T-helper 2 cell treated with Interferon-gamma antibody and Interleukin-4, amounts not matched to agents 5 μg/mL and 100 μg/mL, for 36 hours (primary cell): ENCODE data around the gene CNKSR3.
"Not testable (repeated sequence)": the region's sequence is repeated elsewhere in the genome, so short reads cannot be mapped to it uniquely, and the experiment has no call there.

Experiments
- DNase-seq: peaks from one replicate; pipeline ENCODE4 v3.0.0; 2021; ENCODE audit warnings: low spot score
- H3K27ac Mint-ChIP-seq: one replicate; pipeline ENCODE4 v1.8.0; 2021; ENCODE audit warnings: mild to moderate bottlenecking, mixed read lengths
- H3K27me3 Mint-ChIP-seq: one replicate; pipeline ENCODE4 v1.8.0; 2021; ENCODE audit warnings: low read depth, mixed read lengths
- H3K36me3 Mint-ChIP-seq: one replicate; pipeline ENCODE4 v1.8.0; 2021; ENCODE audit warnings: low read depth, mixed read lengths
- H3K4me1 Mint-ChIP-seq: one replicate; pipeline ENCODE4 v1.8.0; 2021; ENCODE audit warnings: low read depth, mixed read lengths
- H3K4me3 Mint-ChIP-seq: one replicate; pipeline ENCODE4 v1.8.0; 2022; ENCODE audit warnings: mild to moderate bottlenecking, moderate library complexity, mixed read lengths
- H3K9me3 Mint-ChIP-seq: one replicate; pipeline ENCODE4 v1.8.0; 2021; ENCODE audit warnings: mixed read lengths

CNKSR3 gene

DNA sequence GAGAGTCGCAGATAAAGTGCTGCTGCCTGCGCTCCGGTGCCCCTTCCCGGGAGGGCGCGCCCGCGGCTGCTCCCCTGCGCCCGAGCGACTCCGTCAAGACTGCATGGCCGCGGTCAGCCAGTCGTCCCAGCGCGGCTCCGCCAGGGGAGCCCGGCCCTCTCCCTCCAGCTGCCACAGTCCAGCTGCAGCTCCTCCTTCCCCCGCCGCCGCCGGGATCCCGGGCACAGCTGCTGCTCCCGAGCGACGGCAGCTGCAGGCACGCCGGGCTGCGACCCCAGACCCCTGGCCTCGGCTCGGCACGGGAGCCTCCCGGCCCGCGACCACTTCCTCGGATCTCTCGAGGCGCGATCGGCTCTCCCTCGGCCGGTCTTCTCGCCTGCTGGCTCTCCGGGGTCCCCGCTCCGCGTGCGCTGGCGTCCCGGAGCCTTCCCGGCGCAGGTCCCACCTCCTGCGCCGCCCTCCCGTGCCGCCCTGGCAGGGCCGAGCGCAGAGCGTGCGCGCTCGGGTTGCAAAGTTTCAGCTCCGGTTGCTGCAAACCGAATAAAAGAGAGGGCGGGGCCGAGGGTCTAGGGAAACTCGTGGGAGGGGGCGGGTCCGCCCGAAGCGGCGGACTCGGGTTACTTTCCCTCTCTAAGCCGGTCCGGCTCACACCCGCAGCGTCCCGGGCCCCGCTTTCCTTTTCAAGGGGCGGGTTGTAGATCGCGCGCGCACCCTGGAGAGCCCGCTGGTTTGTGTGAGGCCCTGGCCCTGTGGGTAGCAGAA, at the start of gene CNKSR3:
Gene CNKSR3 (minus strand): TSS at position 542 of the 762 bp plus-strand sequence. CDS start 571 bp downstream, outside the sequence.
- DNase-seq = no peak
- Mint-ChIP-seq H3K9me3 (no peaks in the 10 kb centered on the region), H3K4me3 (peak within 1 kb of the TSS; percentile 61), H3K4me1 (peaks cover 3% of the 10 kb centered on the region), H3K36me3 (no peaks in the 10 kb centered on the region), H3K27ac (no peak within 1 kb of the TSS), H3K27me3 (peaks cover 60% of the 10 kb centered on the region)

DNA sequence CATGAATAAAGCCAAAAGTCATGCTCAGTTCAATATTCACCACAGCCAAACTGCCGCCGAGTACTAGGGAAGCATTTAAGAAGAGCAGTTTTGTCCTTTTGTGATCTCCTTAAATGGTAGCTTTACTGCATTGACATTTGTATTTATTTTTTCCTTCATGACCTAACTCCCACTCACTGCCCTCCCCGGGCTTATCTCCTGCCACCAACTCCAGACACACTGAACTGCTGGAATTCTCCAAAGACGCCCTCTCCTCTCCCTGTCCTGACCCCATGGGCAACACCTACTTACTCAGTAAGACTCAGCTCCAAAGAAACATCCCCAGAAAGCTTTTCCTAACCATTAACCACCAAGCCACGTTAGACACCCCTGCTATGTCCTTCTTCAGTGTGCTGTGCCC, 48.5 kb upstream of the CNKSR3 start:
- Mint-ChIP-seq H3K27me3 (no peaks in the 10 kb centered on the region), H3K4me3 (no peak overlapping the region), H3K36me3 (no peaks in the 10 kb centered on the region), H3K27ac (no peak overlapping the region), H3K4me1 (no peaks in the 10 kb centered on the region), H3K9me3 (no peaks in the 10 kb centered on the region)
- no peak for DNase-seq

DNA sequence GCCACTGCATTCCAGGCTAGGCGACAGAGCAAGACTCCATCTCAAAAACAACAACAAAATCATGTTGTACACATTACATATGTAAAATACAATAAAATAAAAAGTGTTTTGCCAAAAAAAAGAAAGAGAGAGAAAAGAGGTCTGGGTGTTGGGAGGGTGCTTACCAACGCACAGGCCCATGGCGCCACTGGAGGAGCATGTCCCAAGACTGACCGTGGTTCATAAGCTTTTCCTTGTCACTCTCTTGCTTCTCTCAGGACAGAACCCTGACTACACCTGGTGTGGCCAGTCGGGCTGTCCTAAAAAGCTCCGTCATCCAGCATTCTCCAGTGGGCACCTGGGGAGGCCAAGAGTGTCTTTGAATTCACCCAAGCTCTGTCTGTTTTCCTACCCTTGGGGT, 48.0 kb upstream of the CNKSR3 start:
- Mint-ChIP-seq H3K27me3 (no peaks in the 10 kb centered on the region), H3K9me3 (no peaks in the 10 kb centered on the region), H3K27ac (no peak overlapping the region), H3K4me1 (no peaks in the 10 kb centered on the region), H3K4me3 (no peak overlapping the region), H3K36me3 (no peaks in the 10 kb centered on the region)
- DNase-seq = no peak

DNA sequence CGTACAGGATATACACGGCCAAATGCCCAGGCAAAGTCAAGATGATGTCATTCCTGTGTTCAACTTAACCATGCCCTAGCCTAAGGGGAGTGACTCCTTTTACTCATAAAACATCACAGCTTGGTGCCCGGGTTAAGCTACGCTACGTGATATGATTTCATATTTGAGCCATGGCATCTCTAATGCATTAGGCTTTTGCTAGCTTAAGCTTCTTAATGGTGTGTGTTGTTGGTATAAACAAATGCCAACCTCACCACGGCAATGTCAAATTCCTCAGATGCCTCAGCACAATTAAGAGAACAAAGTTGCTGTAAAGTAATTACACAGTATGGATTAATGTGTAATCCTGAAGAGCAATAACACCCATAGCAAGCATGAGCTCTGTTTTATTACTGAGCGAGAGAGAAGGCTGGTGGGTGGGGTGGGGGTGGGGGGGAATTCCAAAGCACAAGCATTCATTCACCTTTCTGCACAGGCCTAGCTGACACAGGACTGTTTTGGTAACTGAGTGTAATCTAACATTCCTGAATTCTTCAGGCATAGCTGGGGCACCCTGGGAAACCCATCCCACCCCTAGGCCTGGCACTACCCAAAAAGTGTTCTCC, 44.7 kb upstream of the CNKSR3 start:
- no peaks in the 10 kb centered on the region for H3K36me3 Mint-ChIP-seq
- H3K27me3 Mint-ChIP-seq = no peaks in the 10 kb centered on the region
- H3K4me3 Mint-ChIP-seq = no peak overlapping the region
- no peak for DNase-seq
- H3K4me1 Mint-ChIP-seq = no peaks in the 10 kb centered on the region
- no peaks in the 10 kb centered on the region for H3K9me3 Mint-ChIP-seq
- H3K27ac Mint-ChIP-seq = no peak overlapping the region

DNA sequence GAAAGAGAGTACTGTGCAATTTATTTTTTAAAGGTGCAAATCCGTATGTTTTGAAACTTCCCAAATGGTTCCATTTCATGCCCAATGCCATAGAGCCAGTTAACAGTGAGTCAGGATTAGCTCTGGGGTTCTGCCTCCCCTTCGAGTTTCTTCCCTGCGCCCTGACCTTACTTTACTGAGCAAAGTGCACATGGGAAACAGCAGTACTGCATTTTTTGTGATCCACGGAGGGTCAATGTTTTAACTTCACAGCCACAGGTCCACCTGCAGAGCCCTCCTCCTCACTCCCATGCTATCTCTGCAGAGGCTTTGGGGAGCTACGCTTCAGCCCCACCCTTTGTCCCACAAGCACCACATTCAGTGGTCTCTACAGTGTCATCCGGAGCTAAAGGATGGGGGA, 44.0 kb upstream of the CNKSR3 start:
- Mint-ChIP-seq H3K27ac (no peak overlapping the region), H3K4me3 (no peak overlapping the region), H3K4me1 (no peaks in the 10 kb centered on the region), H3K36me3 (no peaks in the 10 kb centered on the region), H3K27me3 (no peaks in the 10 kb centered on the region), H3K9me3 (no peaks in the 10 kb centered on the region)
- DNase-seq = no peak

DNA sequence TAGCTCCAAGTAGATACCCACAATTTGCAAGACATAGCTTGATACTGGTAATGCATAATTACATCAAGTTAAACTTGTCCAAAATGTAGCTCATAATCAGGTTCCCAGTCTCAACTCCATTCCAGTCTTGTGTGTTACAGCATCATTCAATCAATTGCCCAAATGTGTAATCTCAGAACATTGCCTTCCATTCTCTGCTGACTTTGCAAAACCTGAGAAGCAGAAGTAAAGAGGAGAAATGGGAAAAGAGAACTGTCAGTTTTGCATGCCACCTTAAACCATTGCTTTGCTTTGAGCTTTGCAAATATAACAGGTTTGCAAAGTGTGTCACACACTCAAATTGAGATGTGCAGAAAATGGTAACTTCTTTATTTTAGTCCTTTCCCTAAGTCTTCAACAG, 40.3 kb upstream of the CNKSR3 start:
- H3K9me3 Mint-ChIP-seq = no peaks in the 10 kb centered on the region
- H3K27me3 Mint-ChIP-seq = no peaks in the 10 kb centered on the region
- H3K4me3 Mint-ChIP-seq = no peak overlapping the region
- no peak for DNase-seq
- H3K36me3 Mint-ChIP-seq = no peaks in the 10 kb centered on the region
- no peak overlapping the region for H3K27ac Mint-ChIP-seq
- H3K4me1 Mint-ChIP-seq = no peaks in the 10 kb centered on the region

DNA sequence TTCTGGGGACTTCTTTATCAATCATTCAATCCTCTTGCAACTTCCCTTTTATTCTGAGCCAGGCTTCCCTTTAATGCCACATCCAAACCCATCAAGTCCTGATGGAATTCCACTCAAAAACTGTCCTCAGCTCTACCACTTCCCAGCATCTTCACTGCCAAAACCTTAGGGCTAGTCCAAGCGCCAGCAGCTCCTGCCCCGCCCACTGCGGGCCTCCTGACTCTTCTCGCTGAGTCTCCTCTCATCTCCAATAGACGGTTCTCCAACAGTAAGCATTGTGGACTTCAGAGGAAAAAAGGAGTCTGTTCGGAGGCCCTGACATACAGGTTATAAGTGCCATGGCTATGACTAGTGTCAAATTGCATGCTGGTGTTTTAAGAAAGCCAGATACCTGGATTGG, 38.7 kb upstream of the CNKSR3 start:
- Mint-ChIP-seq H3K27ac (no peak overlapping the region), H3K9me3 (no peaks in the 10 kb centered on the region), H3K27me3 (no peaks in the 10 kb centered on the region), H3K4me3 (no peak overlapping the region), H3K36me3 (no peaks in the 10 kb centered on the region), H3K4me1 (no peaks in the 10 kb centered on the region)
- DNase-seq = no peak

DNA sequence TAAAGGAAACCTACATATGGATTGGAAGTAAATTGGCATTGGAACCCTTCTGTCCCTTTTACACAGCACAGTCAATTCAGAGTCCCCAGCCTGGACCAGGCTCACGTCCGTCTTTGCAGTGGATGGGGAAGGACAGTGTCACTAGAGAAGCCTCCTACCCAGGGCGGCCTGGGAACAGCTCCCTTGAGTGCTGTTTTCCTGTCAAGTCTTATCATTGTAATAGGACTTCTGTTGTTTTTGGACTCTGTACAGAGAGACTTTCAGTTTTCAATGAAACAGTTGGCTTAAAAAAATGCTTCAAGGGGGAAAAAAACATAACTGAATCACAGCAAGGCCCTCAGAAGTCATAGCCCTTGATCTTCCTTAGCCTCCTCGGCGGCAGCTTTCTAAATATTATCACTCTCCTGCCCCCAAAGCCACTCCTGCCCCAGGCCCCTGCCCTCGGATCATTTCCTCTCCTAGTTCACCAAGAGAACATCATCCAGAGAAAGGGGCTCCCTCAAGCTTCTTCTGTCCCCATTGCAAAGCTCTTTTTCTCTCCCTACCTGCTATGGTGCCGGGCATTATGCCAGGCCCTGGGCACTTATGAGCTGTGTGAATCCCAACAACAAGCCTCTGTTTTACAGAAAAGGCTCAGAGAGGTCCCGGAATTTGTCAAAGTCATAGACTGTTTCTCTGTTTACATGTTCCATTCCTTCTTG, 37.8 kb upstream of the CNKSR3 start:
- Mint-ChIP-seq H3K27me3 (no peaks in the 10 kb centered on the region), H3K4me1 (no peaks in the 10 kb centered on the region), H3K36me3 (no peaks in the 10 kb centered on the region), H3K9me3 (no peaks in the 10 kb centered on the region), H3K27ac (no peak overlapping the region), H3K4me3 (no peak overlapping the region)
- DNase-seq = no peak

DNA sequence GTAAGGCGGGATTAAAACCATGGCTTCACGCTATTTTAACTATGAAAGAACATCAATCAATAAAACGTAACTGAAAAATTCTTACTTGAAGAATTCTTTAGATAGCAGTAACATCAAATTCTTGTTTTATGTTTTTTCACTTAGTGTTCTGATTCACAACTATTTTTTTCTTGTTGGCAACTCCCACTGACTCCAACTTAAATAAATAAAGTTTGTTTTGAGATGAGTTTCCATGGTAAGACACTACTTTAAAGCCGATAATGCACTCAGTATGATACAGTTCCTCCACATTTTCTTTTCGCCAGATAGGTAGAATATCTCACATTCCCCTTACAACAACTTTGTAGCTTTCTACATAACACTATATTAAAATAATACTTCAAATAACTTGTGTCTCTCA, 33.1 kb upstream of the CNKSR3 start:
- Mint-ChIP-seq H3K36me3 (no peaks in the 10 kb centered on the region), H3K4me3 (no peak overlapping the region), H3K9me3 (no peaks in the 10 kb centered on the region), H3K4me1 (no peaks in the 10 kb centered on the region), H3K27ac (no peak overlapping the region), H3K27me3 (no peaks in the 10 kb centered on the region)
- no peak for DNase-seq

DNA sequence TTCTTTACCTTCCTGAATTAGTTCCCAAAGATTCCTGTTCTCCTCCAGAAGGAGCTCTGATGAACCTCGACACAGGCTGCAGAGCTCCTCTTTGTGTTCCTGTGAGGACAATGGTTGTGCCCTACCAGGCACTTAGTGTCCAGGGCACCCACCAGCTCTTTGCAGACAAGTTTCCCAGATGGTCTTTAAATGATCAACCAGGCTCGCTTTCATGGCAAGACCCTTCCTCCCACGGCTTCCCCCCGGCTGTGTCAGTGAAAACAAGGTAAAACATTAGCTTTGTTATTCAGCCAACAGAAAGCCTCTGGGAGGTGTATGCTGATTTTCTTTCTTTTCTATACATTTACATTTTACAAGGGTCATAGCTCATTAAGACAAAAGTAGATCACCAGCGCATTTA, 32.3 kb upstream of the CNKSR3 start:
- Mint-ChIP-seq H3K36me3 (no peaks in the 10 kb centered on the region), H3K9me3 (no peaks in the 10 kb centered on the region), H3K27me3 (no peaks in the 10 kb centered on the region), H3K4me3 (no peak overlapping the region), H3K4me1 (no peaks in the 10 kb centered on the region), H3K27ac (no peak overlapping the region)
- no peak for DNase-seq

DNA sequence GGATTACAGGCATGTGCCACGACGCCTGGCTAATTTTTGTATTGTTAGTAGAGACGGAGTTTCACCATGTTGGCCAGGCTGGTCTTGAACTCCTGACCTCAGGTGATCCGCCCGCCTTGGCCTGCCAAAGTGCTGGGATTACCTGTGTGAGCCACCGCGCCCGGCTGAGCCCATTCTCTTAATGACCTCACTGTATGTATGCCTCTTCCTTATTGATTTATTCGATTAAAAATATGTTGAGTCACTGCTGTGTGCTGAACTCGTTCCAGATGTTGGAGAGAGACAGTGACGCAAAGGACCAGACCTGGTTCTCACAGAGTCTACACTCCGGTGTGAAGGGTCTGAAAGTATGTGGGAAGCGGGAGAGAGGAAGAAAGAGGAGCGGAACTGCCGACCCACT, 31.4 kb upstream of the CNKSR3 start:
- H3K4me1 Mint-ChIP-seq, DNase-seq, H3K9me3 Mint-ChIP-seq, H3K36me3 Mint-ChIP-seq, H3K4me3 Mint-ChIP-seq, H3K27me3 Mint-ChIP-seq, H3K27ac Mint-ChIP-seq: not testable (repeated sequence)

DNA sequence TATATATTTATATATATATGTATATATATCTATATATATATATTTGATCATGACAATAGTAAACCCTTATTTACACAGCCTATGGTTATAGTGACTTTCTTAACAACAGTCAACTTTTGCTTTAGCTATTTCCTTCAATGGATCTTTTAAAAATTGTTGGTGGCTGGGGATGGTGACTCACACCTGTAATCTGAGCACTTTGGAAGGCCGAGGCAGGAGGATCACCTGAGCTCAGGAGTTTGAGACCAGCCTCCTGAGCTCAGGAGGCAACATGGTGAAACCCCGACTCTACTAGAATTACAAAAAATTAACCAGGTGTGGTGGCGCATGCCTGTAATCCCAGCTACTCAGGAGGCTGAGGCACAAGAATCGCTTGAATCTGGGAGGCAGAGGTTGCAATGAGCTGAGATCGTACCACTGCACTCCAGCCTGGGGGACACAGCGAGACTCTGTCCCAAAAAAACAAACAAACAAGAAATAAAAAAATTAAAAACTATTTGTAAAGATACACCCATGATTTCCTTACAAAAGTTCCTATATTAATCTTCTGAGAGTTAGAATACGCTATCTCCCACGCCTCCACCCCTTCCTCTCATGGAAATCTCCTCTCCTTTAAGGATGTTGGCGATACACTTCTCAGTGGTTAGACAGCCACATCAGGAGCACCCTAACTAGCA, 29.2 kb upstream of the CNKSR3 start:
- H3K9me3 Mint-ChIP-seq = no peaks in the 10 kb centered on the region
- H3K36me3 Mint-ChIP-seq = no peaks in the 10 kb centered on the region
- no peak overlapping the region for H3K27ac Mint-ChIP-seq
- H3K27me3 Mint-ChIP-seq = no peaks in the 10 kb centered on the region
- no peak for DNase-seq
- H3K4me1 Mint-ChIP-seq = no peaks in the 10 kb centered on the region
- H3K4me3 Mint-ChIP-seq = no peak overlapping the region

DNA sequence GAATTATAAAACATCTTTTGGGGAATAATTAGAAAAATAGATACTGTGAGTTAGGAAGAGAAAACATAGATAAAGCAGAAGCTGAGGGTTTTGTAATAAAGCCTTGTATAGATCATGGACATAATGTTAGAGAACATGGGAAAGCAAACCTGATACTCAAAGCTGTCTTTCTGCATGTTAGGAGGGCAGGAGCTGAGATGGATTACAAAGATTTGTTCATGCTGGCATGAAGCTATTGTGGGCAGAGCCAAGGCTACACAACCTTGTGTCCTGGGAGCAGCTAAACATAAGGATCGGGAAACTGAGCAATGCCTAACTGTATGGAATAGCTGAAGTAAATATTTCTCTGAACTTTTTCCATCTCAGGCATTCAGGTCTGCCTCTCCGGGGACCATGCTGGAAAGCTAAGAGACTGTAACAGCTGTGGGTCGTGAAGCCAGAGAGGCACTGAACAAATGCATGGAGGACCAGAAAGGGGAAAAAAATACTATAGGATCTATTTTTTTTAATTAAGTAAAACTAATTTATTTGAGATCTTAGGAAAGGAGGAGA, 28.2 kb upstream of the CNKSR3 start:
- H3K27me3 Mint-ChIP-seq = no peaks in the 10 kb centered on the region

More for the DNA sequence above, 28.2 kb upstream of the CNKSR3 start:
- Mint-ChIP-seq H3K9me3 (no peaks in the 10 kb centered on the region), H3K27ac (no peak overlapping the region), H3K4me1 (no peaks in the 10 kb centered on the region), H3K36me3 (no peaks in the 10 kb centered on the region), H3K4me3 (no peak overlapping the region)
- DNase-seq = no peak
